Mesangial cell (primary cell): Measurements from ENCODE around the gene CEP85L. TPM values are rescaled to one million over a fixed set of nuclear protein-coding genes. Genes with fewer than 3 reads are reported as not detected.

Experiments used
- total RNA-seq: library from RNA; depleted of rRNA; stranded (reverse); fragments of >200 nt; gene quantifications from 2 replicates; pipeline ENCODE4 v1.2.3, GENCODE V29; 2015

Gene CEP85L
- 4.6 TPM in 2 replicates for total RNA-seq

GRCh38 chr6:118651282-118652050, at the start of gene CEP85L:
Gene CEP85L, minus strand, starts transcription at chr6:118651591. Its CDS starts 322 bp downstream, at chr6:118651269.

GRCh38 chr6:118548136-118548535, 103.3 kb downstream of the CEP85L start, which contains the start of gene PLN:
Gene PLN, plus strand, starts transcription at chr6:118548296. Its CDS starts 10,626 bp downstream, at chr6:118558922.

Other genes with a start within 250 kb of the CEP85L start
- 0.13 and 0.16 TPM in 2 replicates for gene PLN, start 103.3 kb downstream of the CEP85L start, total RNA-seq
- 7.4 and 15.5 TPM in 2 replicates for gene ASF1A, start 242.6 kb upstream of the CEP85L start, total RNA-seq